Pancreas (tissue), 10 donors: Measurements from ENCODE around the gene USP5. TPM values are rescaled to one million over a fixed set of nuclear protein-coding genes. Genes with fewer than 3 reads are reported as not detected.
A peak's percentile ranks its signal among the peaks of the same experiment; 100 is the strongest.

Source experiments
- ATAC-seq, 4 donors: fragments of 200-7000 bp; cut with Tn5 transposase; one replicate each; pipeline versions ENCODE4 v1.8.0 to v1.9.1; 2020; ENCODE audit warnings: mild to moderate bottlenecking in 4 of 4, moderate library complexity in 4 of 4
- DNase-seq, 6 donors: peaks; one replicate each; pipeline ENCODE4 v3.0.0-alpha.2; 2020
- FAIRE-seq: peaks from 2 replicates; lab custom pipeline; 2012; peaks lifted over from hg19 to GRCh38; lab: Jason Lieb, UNC
- H3K27ac ChIP-seq, 4 donors: fragments of 200-600 bp; sonication (generic); 1 replicate in 3 of 4; 2 replicates in 1 of 4; pipeline versions ENCODE4 v1.5.0 to v1.8.0; 2020
- H3K27me3 ChIP-seq, 4 donors: fragments of 200-600 bp; one replicate each; pipeline ENCODE4 v1.8.0; 2021
- H3K36me3 ChIP-seq, 3 donors: fragments of 200-600 bp; sonication (generic) in 1 of 3; one replicate each; pipeline versions ENCODE4 v1.5.0 to v1.8.0; 2020 to 2021
- H3K4me1 ChIP-seq, 3 donors: fragments of 200-600 bp; one replicate each; pipeline ENCODE4 v1.8.0; 2021
- H3K4me3 ChIP-seq, 4 donors: fragments of 200-600 bp; sonication (generic) in 2 of 4; one replicate each; pipeline versions ENCODE4 v1.5.0 to v1.8.0; 2020 to 2021
- H3K9me3 ChIP-seq, 4 donors: fragments of 200-600 bp; one replicate each; pipeline ENCODE4 v1.8.0; 2021
- CTCF ChIP-seq, 4 donors: fragments of 200-600 bp; sonication (generic) in 3 of 4; IDR thresholded peaks; one replicate each; pipeline versions ENCODE4 v1.5.0 to v1.8.0; 2021; ENCODE audit warnings: antibody characterized with exemption in 4 of 4
- WGBS, 2 donors: extraction: QIAGEN DNeasy Blood & Tissue Kit; methylation state at CpG; one replicate each; pipeline ENCODE4 v1.1.7; 2013; 5-methylcytosine and 5-hydroxymethylcytosine counted together
- intact Hi-C, 3 donors: fragments of 100-400 bp; cut with DNase I; formaldehyde crosslinking; loops; one replicate each; pipeline versions ENCODE4 v1.11.1 to v1.14.2; 2022
- polyA plus RNA-seq, 2 donors: library from polyadenylated mRNA; stranded (reverse); fragments of 200-250 nt; gene quantifications; one replicate each; pipeline ENCODE4 v1.2.3, GENCODE V29; 2013
- total RNA-seq, 6 donors: library from RNA; stranded (reverse); fragmentation: NEBNext Ultra II Directional in 4 of 6; extraction: Animal tissue kit (Norgen Biotek cat#: 25700) in 4 of 6; gene quantifications; one replicate each; pipeline versions ENCODE4 v1.2.1 to v1.2.4, GENCODE V29; 2021 to 2023
- donor health status: healthy with polysubstance abuse.
- donor health status: DM: no; HTN: no; CAD: no; lungs with moderate emphysema.
- donor health status: DM: no; HTN: no; CAD: no.
- donor health status: control.
- donor health status: control.
- donor health status: Bipolar disorder and iron deficiency.
- donor health status: DM: yes; HTN: yes; CAD: no.
- donor health status: DM: no; HTN: no; CAD: no.
- donor health status: DM: no; HTN: no; CAD: no.
- donor health status: DM: yes; HTN: yes; CAD: no.

Gene USP5
- total and polyA plus RNA-seq, 8 donors: 17.8 to 38.4 (median 25.3) TPM

- no peak for ATAC-seq
Measured at GRCh38 chr12:6813363-6813762, 38.6 kb upstream of the USP5 start.

GRCh38 chr12:6816598-6816997, 35.4 kb upstream of the USP5 start:
- WGBS, 2 donors: 34 to 35% methylated on average over 3 of the region's 3 CpGs

More at GRCh38 chr12:6813363-6813762, 38.6 kb upstream of the USP5 start:
- 19 to 39% methylated on average over 4 of the region's 4 CpGs for WGBS, 2 donors
- Histone ChIP-seq H3K4me1 (no peaks in the 10 kb centered on the region), H3K9me3 (no peaks in the 10 kb centered on the region), H3K4me3 (no peak overlapping the region), H3K27ac (no peak overlapping the region), H3K27me3 (no peaks in the 10 kb centered on the region), H3K36me3 (no peaks in the 10 kb centered on the region)
- no peak for TF ChIP-seq CTCF (IDR thresholded peaks at IDR 0.05)
- DNase-seq (no peak), FAIRE-seq (no peak)
- intact Hi-C loops: no loop called here

GRCh38 chr12:6817098-6817497, 34.9 kb upstream of the USP5 start:
- intact Hi-C loops: no loop called here
- TF ChIP-seq CTCF (IDR thresholded peaks at IDR 0.05): no peak
- ATAC-seq: no peak

More at GRCh38 chr12:6816598-6816997, 35.4 kb upstream of the USP5 start:
- Histone ChIP-seq H3K27me3 (no peaks in the 10 kb centered on the region), H3K4me3 (no peak overlapping the region), H3K4me1 (no peaks in the 10 kb centered on the region), H3K27ac (no peak overlapping the region), H3K9me3 (no peaks in the 10 kb centered on the region), H3K36me3 (no peaks in the 10 kb centered on the region)
- FAIRE-seq (no peak), ATAC-seq (no peak), DNase-seq (no peak)
- TF ChIP-seq CTCF (IDR thresholded peaks at IDR 0.05): no peak
- intact Hi-C loops: no loop called here

GRCh38 chr12:6817662-6818157, 34.2 kb upstream of the USP5 start:
- no peaks in the 10 kb centered on the region for H3K36me3 ChIP-seq
- no peak overlapping the region for H3K27ac ChIP-seq
- ATAC-seq (no peak), DNase-seq (no peak), FAIRE-seq (no peak)
- WGBS, 2 donors: 68 to 85% methylated on average over 20 of the region's 20 CpGs
- peaks cover 0 to 3% (median 0%) of the 10 kb centered on the region in 4 donors for H3K27me3 ChIP-seq
- H3K9me3 ChIP-seq: no peaks in the 10 kb centered on the region
- H3K4me1 ChIP-seq: no peaks in the 10 kb centered on the region
- intact Hi-C loops: no loop called here
- H3K4me3 ChIP-seq: no peak overlapping the region
- TF ChIP-seq CTCF (IDR thresholded peaks at IDR 0.05): no peak

More at GRCh38 chr12:6817098-6817497, 34.9 kb upstream of the USP5 start:
- Histone ChIP-seq H3K36me3 (no peaks in the 10 kb centered on the region), H3K27me3 (no peaks in the 10 kb centered on the region), H3K4me1 (no peaks in the 10 kb centered on the region), H3K9me3 (no peaks in the 10 kb centered on the region), H3K27ac (no peak overlapping the region), H3K4me3 (no peak overlapping the region)
- FAIRE-seq (no peak), DNase-seq (peak in 1 of 6 donors; percentile 38)
- 58 to 68% methylated on average over 8 of the region's 8 CpGs for WGBS, 2 donors

- TF ChIP-seq CTCF (IDR thresholded peaks at IDR 0.05): no peak
- WGBS, 2 donors: 40 to 49% methylated on average over 10 of the region's 10 CpGs
- ATAC-seq (peak in 2 of 4 donors; percentile 15 to 40), DNase-seq (peak in 1 of 6 donors; percentile 41), FAIRE-seq (no peak)
- H3K36me3 ChIP-seq: no peaks in the 10 kb centered on the region
- H3K27ac ChIP-seq: no peak overlapping the region
- H3K4me3 ChIP-seq: no peak overlapping the region
- intact Hi-C loops: no loop called here
- no peaks in the 10 kb centered on the region for H3K4me1 ChIP-seq
- no peaks in the 10 kb centered on the region for H3K9me3 ChIP-seq
- peaks cover 0 to 3% (median 0%) of the 10 kb centered on the region in 4 donors for H3K27me3 ChIP-seq
Measured at GRCh38 chr12:6818222-6818621, 33.7 kb upstream of the USP5 start.
